D341Med (cell line): ENCODE measurements around the gene LIMK2.
"Not testable (repeated sequence)": the region's sequence is repeated elsewhere in the genome, so short reads cannot be mapped to it uniquely, and the experiment has no call there.

ENCODE experiments used
- DNase-seq: peaks from one replicate; pipeline ENCODE4 v3.0.0; 2012; ENCODE audit warnings: low spot score

The LIMK2 gene

DNA sequence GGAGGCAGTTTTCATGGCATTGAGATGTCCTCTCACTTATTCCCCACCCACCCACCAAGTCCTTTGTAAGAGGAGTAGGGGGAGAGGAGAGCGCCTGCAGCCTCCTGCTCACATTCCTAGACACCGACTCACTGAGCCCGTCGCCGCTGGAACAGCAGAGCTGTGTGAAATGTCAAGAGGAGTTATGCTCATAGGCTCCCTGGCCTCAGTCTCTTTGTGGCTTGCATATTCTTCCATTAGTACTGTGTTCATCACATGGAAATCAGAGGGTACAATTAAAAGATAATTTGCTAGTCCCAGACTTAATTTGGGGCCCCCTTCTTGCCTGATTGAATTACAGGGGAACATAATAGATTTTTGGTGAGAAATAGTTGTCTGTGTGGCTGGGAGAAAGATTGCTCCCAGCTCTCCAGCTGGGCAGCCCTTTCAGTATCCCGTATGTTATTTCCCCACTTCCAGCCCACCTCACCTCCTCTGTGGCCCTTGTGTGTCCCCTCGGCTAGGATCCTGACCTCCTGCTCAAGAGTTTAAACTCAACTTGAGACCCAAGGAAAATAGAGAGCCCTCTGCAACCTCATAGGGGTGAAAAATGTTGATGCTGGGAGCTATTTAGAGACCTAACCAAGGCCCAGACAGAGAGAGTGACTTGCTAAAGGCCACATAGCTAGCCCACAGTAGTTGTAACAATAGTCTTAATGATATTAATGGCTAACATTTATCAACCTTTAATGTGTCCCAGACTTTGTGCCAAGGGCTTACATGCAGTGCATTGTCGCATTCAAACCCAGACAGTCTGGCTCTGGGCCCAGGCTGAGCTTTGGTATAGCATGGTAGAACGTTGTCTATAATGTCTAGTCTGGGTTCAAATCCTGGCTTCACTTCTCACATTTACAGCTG lies 32.2 kb downstream of the LIMK2 start:
- DNase-seq: no peak

DNA sequence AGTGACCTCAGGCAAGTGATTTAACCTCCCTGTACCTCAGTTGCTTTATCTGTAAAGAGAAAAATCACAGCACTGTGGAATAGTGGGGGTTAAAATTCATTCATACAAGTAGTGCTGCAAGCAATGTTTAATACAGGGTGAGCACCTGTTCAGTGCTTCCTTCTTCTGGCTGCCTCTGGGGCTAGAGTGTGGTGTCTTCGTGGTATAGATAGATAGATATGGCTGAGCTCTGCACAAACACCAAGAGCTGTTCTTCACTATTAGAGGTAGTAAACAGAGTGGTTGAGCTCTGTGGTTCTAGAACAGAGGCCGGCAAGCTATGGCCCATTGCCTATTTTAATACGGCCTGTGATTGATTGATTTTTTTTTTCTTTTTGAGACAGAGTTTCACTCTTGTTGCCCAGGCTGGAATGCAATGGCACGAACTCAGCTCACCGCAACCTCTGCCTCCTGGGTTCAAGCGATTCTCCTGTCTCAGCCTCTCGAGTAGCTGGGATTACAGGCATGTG lies 32.9 kb downstream of the LIMK2 start:
- no peak for DNase-seq

DNA sequence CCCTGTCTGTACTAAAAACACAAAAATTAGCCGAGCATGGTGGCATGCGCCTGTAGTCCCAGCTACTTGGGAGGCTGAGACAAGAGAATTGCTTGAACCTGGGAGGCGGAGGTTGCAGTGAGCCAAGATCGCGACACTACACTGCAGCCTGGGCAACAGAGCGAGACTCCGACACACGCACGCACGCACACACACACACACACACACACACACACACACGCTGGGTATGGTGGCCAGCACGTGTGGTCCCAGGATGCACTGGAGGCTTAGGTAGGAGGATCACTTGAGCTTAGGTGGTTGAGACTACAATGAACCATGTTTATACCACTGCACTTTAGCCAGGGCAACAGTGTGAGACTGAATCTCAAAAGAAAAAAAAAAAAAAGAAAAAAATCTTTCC lies 33.9 kb downstream of the LIMK2 start:
- DNase-seq: not testable (repeated sequence)

DNA sequence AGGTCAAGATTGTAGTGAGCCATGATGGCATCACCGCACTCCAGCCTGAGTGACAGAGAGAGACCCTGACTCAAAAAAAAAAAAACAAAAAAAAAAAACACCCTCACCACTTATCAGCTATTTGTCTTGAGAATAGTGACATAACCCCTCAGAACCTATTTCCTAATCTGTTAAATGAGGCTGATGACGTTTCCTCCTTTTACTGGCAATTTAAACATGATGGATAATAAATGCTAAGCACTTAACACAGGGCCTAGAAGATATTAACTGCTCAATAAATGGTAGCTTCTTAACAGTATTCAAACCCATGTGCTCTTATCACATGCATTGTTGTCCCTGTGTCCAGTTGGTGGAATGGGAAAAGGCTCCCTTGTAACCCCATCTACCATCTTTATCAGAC lies 34.6 kb downstream of the LIMK2 start:
- no peak for DNase-seq

DNA sequence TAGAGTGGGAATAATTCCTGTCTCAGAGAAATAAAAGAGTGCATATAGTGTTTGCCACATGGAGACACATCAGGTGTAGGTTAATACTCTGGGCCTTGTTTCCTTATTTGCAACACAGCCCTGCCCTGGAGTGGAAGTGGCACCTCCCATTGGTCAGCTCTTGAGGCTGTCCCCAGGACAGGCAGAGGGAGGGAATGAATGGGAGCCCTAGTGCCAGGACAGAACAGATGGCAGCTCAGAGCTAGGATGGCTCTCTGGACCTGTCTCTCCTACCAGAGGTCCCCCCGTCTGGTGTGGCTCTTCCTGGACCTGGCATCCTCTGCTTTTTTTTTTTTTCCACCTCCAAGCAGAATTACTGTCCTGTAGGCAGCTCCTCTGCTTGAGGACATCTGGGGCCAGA lies 35.6 kb downstream of the LIMK2 start:
- peak; percentile 47 for DNase-seq

DNA sequence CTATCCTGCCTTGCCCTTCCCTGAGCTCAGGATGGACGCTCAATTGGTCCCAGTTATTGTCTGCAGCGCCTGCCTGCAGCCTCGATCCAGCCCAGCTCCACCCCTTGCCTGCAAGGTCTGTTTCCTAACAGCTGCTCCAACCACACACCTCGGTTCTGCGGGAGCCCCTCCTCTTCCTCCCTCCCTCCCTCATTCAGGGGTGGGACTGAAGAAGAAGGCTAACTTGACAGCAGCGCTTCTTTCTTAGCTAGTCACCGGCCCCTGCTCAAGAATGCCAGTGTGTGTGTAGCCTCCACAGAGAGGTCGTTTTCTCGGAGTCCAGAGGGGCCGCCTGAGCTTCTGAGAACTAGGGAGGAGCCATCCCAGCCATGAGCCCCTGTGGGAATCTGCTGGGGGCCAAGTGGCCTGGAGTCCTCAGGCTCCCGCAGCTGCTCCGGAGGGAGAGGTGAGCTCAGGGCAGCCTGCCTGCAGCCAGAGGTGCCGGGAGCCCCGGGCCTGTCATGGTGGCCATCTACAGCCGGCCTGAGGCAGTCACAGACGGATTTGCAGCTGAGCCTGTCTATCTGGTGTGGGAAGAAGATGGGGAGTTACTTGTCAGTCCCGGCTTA lies 36.1 kb downstream of the LIMK2 start:
- DNase-seq: peak; percentile 88

DNA sequence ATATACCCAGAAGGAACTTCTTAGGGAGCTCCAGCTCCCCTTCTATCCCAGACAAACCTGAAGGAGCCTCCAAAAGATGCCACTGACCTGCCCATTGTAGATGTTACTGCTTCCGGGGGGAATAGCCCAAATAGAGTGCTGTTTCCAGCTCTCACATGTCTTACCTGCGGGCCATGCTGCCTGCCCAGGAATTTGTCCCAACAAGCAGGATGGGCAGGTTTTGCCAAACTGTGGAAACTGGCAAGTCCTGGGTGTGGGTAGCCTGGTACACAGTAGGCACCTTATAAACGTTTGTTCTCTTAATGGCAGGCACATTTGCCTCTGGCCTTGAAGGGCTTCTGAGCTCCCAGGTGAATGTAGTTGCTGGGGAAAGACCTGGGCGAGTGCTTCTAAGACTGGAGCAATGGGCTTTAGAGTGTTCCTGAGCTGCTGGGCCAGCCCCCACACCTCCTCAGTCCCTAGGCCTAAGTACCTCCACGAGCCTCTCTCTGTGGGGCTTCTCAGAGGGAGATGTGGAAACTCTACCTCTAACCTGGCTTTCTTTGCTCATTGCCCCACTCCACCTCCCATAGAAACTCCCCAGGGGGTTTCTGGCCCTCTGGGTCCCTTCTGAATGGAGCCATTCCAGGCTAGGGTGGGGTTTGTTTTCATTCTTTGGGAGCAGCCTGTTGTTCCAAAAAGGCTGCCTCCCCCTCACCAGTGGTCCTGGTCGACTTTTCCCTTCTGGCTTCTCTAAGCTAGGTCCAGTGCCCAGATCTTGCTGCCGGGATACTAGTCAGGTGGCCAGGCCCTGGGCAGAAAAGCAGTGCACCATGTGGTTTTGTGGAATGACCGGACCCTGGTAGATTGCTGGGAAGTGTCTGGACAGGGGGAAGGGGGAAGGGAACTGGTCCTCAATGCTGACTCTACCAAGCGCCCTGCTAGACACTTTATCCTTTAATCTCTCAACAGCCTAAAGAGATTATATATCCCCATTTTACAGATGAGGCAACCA lies 37.2 kb downstream of the LIMK2 start:
- no peak for DNase-seq

DNA sequence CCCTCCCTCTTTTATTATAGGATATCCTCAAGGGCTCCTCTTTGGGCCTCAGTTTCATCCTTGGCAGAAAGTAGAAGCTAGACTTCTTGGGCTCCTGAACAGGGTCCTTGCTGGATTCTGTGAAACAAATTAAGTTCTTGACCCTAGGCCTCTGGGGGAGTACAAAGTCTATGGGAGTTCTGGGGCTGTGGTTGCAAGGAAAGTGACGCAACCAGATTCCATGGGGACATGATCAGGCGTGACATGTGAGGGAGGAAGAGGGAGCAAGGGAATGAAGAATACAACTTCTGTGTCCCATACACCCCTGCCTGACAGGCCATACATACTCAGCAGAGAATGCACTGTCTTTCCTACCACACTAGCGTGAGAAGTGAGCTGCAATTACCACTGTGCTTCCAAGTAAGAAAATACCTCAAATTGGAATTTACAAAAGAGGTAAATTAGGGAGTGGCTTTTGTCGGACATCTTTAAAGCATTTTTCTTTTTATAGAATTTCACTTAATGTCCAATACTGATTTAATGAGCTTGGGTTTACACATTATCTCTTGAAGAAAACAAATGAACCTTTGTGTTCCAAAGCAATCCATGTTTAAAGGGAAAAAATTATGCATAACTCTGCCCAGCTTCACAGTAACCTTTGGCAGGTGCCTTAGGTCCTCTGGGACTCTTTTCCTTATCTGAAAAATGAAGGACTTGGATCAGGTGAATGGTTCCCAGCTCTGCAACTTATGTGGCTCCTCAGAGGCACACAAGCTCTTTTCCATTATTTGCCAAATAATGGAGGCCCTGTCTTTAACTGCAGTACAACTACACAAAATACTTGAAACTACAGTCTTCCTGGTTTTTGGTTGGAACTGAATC lies 38.9 kb downstream of the LIMK2 start:
- no peak for DNase-seq

DNA sequence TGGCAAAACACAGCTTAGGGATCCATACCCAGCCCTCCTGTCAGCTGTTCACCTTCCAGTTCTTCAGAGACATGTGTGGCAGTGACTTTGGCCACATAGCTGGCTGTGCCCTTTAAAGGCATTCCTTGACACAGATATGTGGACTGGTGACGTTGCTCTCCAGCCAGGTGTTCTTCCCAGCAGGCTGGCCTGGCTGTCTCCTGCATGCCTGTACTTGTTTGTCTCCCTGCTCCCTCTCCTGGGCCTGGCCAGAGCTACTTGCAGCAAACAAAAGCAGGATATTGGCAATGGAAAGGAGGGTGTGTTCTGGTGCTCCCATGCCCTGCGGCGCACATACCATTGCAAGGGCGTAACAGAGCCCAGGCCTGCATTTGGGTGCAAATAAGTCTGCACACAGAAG lies 41.9 kb downstream of the LIMK2 start:
- no peak for DNase-seq

DNA sequence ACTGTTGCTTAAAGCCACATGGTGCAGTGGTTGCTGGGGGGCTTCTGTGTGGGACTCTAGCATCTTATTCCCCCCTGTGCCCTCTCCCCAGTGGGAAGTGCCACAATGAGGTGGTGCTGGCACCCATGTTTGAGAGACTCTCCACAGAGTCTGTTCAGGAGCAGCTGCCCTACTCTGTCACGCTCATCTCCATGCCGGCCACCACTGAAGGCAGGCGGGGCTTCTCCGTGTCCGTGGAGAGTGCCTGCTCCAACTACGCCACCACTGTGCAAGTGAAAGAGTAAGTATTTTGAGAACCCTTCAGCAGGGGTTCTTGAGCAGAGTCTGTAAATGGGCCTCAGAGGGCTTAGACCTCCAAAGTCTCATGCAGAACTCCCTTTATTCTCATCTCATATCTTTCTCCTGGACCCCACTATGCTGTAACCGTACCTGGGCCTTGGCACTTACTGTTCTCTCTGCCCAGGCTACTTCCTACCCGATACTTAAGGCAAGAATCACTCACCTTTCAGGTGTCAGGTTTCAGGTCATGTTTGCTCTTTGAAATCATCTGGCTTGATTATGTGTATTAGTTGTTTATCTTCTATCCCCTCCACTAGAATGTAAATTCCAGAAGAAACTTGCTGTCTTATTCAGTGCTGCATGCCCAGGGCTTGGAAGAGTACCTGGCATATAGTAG lies 47.8 kb downstream of the LIMK2 start:
- no peak for DNase-seq

DNA sequence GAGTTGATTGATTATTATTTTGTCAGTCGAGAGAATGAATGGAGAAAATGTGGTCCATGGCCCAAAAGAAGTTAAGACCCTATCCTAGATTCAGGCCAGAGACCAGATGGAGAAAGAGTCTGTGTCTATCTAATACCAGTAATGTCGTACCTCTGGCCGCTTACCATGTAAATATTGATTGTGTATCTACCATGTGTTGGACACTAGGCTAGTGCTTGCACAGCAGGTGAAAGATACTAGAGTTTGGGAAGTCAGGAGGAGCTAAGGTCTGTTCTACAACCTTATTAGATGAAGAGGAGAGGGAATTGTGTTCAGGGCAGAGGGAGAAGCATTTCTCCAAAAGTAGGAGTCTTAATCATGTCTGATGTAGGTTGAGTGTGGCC lies 48.4 kb downstream of the LIMK2 start:
- DNase-seq: no peak

DNA sequence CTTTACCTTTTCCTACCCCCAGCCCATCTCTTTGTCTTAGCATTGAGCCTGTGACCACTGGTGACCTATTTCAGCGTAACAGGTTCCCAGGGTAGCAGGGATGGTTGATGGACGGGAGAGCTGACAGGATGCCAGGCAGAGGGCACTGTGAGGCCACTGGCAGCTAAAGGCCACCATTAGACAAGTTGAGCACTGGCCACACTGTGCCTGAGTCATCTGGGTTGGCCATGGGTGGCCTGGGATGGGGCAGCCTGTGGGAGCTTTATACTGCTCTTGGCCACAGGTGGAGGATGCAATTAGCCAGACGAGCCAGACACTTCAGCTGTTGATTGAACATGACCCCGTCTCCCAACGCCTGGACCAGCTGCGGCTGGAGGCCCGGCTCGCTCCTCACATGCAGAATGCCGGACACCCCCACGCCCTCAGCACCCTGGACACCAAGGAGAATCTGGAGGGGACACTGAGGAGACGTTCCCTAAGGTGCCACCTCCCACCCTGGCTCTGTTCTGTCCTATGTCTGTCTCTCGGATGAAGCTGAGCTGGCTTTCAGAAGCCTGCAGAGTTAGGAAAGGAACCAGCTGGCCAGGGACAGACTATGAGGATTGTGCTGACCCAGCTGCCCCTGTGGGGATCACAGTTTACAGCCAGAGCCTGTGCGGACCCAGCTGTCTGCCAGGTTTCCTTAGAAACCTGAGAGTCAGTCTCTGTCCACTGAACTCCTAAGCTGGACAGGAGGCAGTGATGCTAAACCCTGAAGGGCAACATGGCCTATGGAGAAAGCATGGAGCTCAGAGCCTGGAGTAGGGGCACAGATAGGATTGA lies 50.4 kb downstream of the LIMK2 start:
- no peak for DNase-seq

DNA sequence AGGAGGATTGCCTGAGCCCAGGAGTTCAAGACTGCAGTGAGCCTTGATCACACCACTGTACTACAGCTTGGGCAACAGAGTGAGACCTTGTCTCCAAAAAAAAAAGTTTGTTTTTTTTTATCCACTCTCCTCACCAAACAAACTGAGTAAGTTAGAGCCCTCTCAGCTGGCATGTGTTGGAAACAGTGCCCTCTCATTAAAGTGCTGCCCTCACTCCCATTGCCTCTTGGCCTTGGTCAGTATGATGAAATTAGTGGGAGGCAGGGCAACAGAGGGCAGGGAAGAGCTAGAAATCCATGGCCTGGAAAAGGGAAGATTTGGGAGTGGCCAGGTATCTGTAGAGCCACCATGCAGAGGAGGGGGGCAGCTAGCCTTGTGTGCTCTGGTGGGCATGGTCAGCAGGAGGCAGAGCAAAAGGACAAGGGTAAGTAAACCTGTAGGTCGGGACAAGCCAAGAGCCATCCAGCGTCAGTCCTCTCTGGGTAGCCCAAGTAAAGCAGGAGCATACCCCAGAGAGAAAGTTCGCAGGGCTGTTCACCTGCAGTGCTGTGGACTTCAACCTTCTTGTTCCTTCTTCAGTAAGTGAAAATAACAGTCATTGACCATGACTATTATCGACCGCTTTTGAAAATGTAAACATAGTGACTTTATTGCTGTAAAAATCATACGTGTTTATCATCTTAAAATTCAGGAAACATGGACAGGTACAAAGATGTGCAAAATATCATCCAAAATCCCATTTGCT lies 52.0 kb downstream of the LIMK2 start:
- DNase-seq: no peak

DNA sequence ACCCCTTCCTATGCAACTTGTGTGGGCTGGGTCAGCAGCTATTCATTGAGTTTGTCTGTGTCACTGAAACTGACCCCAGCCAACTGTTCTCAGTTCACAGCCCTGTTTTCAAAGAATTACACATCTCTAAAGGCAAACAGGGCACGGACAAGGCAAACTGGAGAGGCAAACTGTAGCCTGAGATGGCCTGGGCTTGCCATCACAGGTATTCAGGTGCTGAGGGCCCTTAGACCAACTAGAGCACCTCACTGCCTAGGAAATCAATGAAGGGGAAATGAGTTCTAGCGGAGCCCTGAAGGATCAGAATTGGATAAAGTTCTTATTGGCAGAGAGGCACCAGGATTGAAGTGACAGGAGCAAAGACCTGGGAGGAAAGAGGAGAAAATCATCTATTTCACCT lies 56.2 kb downstream of the LIMK2 start:
- no peak for DNase-seq

DNA sequence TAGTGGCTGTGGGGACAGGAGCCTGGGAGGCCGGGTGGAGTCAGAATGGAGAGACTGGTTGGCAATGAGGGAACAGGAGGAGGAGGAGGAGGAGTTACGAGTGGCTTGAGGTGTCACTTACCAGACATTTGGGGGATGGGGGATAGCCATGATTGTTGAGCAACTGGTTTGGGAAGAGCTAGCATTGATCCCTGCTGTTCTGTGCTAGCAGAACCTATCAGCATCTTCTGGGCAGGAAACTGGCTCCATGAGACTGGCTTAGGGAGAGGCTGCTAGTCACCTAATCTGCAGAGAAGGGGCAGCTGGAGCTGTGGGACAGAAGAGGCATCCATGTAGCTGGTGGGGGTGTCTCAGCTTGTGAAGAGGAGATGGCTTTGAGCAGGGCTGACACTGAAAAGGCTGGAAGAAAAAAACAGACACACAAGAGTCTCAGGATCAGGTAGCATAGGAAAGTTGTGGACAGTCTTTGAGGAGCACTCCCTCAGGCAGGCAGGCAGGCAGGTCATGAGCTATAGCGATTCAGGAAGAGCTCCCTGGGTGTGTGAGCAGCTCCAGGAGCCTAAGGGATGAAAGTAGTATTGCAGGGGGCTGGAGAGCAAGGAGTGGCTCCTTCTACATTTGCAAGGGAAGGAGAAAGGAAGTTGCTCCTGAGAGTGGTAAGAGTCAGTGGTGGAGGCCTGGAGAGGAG lies 57.9 kb downstream of the LIMK2 start:
- DNase-seq: no peak

DNA sequence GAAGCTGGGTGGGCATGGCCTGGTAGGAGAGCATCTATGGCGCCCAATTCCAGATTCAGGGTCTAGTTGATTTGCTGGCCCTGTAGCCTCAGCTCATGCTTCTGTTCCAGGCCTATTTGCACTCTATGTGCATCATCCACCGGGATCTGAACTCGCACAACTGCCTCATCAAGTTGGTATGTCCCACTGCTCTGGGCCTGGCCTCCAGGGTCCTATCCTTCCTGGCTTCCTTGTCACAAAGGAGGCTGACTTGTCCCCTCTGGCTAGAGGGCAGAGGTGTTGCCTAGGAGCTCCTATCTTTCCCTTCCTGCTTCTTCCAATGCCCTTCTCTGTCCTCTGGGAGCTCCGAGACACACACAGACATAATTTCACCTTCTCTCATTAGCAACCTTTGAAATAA lies 58.9 kb downstream of the LIMK2 start:
- no peak for DNase-seq

DNA sequence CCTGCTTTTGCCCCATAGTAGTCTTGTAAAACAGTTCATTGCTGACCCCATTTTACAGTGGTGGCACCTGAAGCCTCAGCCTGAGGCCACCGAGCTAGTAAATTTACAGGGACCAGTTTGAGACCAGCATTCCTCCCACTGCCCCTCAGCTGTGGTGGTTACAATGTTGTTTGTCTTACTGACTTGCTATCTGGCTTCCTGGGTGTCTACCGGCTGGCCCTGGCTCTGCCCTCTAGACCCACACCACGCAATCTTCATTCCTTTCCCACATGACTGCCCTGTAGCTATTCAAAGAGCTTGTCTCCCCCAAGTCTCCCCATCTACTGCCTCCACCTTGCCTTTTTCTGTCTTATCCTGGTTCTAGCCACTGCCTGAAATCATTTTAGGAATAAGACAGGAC lies 59.4 kb downstream of the LIMK2 start:
- no peak for DNase-seq
